RWPE2 (cell line): Measurements from ENCODE around the gene RABGEF1.
"Not testable (repeated sequence)": the region's sequence is repeated elsewhere in the genome, so short reads cannot be mapped to it uniquely, and the experiment has no call there.

Experiments
- ATAC-seq: fragments of 200-7000 bp; cut with Tn5 transposase; 3 replicates; pipeline ENCODE4 v1.9.1; 2021; ENCODE audit warnings: low read depth
- DNase-seq: peaks from one replicate; pipeline ENCODE4 v3.0.0-alpha.2; 2020; ENCODE audit warnings: low spot score
- H3K27ac ChIP-seq: fragments of 450-650 bp; 2 replicates; pipeline ENCODE4 v1.5.1; 2017; ENCODE audit warnings: mild to moderate bottlenecking; ENCODE audit not compliant: poor library complexity, severe bottlenecking
- H3K27me3 ChIP-seq: fragments of 250-450 bp; sonication (Bioruptor Pico); 2 replicates; pipeline ENCODE4 v1.5.1; 2021; ENCODE audit warnings: mild to moderate bottlenecking, moderate library complexity; ENCODE audit not compliant: insufficient read depth, poor library complexity, severe bottlenecking
- H3K36me3 ChIP-seq: fragments of 250-450 bp; sonication (Bioruptor Pico); 2 replicates; pipeline ENCODE4 v1.5.1; 2020; ENCODE audit warnings: low read depth, mild to moderate bottlenecking, moderate library complexity
- H3K4me1 ChIP-seq: fragments of 250-450 bp; sonication (Bioruptor Pico); 2 replicates; pipeline ENCODE4 v1.5.1; 2021; ENCODE audit warnings: mild to moderate bottlenecking, moderate library complexity; ENCODE audit not compliant: insufficient read depth, poor library complexity, severe bottlenecking
- H3K4me3 ChIP-seq: fragments of 250-450 bp; sonication (Bioruptor Pico); 2 replicates; pipeline ENCODE4 v1.5.1; 2021; ENCODE audit warnings: mild to moderate bottlenecking, moderate library complexity; ENCODE audit not compliant: severe bottlenecking
- H3K9me3 ChIP-seq: fragments of 250-450 bp; sonication (Bioruptor Pico); 2 replicates; pipeline ENCODE4 v1.5.1; 2021; ENCODE audit warnings: mild to moderate bottlenecking, moderate library complexity; ENCODE audit not compliant: severe bottlenecking
- TF ChIP-seq, protein P1 (sequence below): fragments of 450-650 bp; IDR thresholded peaks from one replicate; pipeline ENCODE4 v1.5.1; 2017; ENCODE audit warnings: mild to moderate bottlenecking, moderate library complexity; ENCODE audit not compliant: poor library complexity, severe bottlenecking

The RABGEF1 gene

DNA sequence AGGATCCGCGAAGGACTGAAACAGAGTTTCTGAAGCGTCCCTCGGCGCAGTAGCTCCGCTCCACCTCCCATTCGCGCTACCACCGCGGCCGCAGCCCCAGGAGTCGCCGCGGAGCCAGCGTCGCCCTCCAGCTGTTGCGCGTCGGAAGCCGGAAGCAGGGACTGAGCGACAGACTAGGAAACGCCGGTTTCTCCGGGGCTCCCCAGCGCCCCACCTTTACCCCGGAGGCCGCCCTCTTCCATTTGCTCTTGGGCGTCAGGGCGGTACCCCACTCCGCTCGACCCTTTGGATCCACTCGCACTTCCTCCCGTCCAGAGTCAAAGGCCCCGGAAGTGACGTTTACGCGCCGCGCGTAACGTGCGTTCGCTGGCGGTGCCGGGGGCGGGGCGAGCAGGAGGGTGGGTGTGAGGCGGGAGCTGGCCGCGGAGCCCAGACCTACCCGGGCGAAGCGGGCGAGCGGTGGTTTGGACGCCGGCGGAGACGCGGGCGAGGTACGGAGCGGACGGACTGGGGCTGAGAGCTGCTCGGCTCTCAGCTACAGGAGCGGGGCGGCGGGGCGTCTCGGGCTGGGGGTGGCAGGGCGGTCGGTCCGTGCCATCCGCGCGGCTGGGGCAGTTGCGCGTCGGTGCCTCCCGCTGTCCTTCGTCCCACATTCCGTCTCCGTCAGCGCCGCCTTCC lies at the start of gene RABGEF1:
Gene RABGEF1, plus strand, starts transcription at position 432 of the 678 bp plus-strand sequence. CDS start 31,167 bp downstream, outside the sequence.
- peak; percentile 82 for ATAC-seq
- DNase-seq = peak; percentile 97
- H3K27me3 ChIP-seq = no peaks in the 10 kb centered on the region
- peak within 1 kb of the TSS; percentile 63 for H3K27ac ChIP-seq
- H3K36me3 ChIP-seq = peaks cover 12% of the 10 kb centered on the region
- peak within 1 kb of the TSS; percentile 62 for H3K4me3 ChIP-seq
- H3K4me1 ChIP-seq = peaks cover 8% of the 10 kb centered on the region
- TF ChIP-seq, protein P1, sequence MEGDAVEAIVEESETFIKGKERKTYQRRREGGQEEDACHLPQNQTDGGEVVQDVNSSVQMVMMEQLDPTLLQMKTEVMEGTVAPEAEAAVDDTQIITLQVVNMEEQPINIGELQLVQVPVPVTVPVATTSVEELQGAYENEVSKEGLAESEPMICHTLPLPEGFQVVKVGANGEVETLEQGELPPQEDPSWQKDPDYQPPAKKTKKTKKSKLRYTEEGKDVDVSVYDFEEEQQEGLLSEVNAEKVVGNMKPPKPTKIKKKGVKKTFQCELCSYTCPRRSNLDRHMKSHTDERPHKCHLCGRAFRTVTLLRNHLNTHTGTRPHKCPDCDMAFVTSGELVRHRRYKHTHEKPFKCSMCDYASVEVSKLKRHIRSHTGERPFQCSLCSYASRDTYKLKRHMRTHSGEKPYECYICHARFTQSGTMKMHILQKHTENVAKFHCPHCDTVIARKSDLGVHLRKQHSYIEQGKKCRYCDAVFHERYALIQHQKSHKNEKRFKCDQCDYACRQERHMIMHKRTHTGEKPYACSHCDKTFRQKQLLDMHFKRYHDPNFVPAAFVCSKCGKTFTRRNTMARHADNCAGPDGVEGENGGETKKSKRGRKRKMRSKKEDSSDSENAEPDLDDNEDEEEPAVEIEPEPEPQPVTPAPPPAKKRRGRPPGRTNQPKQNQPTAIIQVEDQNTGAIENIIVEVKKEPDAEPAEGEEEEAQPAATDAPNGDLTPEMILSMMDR = no peak
- no peaks in the 10 kb centered on the region for H3K9me3 ChIP-seq

DNA sequence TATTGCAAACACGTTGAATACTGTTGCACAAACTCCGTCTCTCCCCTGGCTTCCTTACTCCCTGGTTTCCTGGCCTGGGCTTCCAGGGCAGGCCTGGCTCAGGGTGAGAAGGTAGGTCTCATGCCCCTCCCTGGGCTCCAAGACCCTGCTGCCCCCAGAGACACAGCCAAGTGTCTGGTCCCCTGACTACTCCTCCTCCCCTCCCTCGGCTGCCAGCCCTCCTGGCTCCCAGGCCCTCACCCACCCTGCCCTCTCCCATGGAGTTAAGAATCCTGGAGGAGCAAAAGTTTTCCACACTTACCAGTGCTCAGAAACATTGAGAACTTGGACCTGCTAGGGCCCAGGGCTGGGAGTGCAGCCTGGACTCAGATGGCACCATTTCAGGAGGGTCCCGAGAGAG lies 47.2 kb upstream of the RABGEF1 start:
- H3K4me3 ChIP-seq = no peak overlapping the region
- H3K36me3 ChIP-seq = peaks cover 6% of the 10 kb centered on the region
- TF ChIP-seq, protein P1 = no peak
- peaks cover 2% of the 10 kb centered on the region for H3K9me3 ChIP-seq
- ATAC-seq = no peak
- DNase-seq = no peak
- no peaks in the 10 kb centered on the region for H3K4me1 ChIP-seq
- H3K27me3 ChIP-seq = no peaks in the 10 kb centered on the region
- H3K27ac ChIP-seq = no peak overlapping the region

DNA sequence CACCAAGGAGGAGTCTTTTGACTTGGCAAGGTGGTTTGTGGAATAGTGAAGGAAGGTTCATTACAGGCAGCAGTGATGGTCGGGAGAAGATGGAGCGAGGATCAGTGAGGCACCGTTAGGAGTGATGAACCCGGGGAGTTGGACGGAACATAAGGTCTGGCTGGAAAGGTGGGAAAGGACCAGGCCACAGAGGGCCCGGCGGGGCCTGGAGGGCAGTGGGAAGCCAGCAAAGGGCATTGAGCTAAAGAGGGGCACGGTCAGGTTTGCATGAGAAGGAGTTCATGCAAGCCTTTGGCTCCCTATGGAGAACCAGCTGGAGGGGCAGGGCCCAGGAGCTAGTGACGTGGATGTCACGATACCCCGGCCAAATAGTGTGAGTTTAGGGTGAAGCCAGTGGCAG lies 46.2 kb upstream of the RABGEF1 start:
- Histone ChIP-seq H3K4me1 (no peaks in the 10 kb centered on the region), H3K27me3 (no peaks in the 10 kb centered on the region), H3K4me3 (no peak overlapping the region), H3K27ac (no peak overlapping the region), H3K36me3 (0 out of 2 replicates have a peak, but pooled peaks cover 4% of the 10 kb centered on the region), H3K9me3 (no peaks in the 10 kb centered on the region)
- DNase-seq = no peak
- no peak for ATAC-seq
- TF ChIP-seq, protein P1 = no peak

DNA sequence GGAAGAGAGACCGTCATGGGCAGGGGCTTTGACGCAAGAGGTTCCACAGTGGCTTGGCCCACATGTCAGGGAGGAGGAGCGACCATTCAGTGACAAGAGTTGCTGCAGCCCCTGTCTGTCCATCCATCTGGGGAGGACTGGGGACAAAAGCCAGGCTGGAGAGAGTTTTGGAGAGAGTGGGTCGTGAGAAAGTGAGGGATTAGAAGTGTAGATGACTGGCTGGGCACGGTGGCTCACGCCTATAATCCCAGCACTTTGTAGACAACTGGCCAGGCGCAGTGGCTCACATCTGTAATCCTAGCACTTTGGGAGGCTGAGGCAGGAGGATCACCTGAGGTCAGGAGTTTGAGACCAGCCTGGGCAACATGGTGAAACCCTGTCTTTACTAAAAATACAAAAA lies 45.1 kb upstream of the RABGEF1 start:
- not testable (repeated sequence) for H3K4me3 ChIP-seq, DNase-seq, ATAC-seq, H3K27ac ChIP-seq, H3K4me1 ChIP-seq, H3K27me3 ChIP-seq, H3K36me3 ChIP-seq, H3K9me3 ChIP-seq

DNA sequence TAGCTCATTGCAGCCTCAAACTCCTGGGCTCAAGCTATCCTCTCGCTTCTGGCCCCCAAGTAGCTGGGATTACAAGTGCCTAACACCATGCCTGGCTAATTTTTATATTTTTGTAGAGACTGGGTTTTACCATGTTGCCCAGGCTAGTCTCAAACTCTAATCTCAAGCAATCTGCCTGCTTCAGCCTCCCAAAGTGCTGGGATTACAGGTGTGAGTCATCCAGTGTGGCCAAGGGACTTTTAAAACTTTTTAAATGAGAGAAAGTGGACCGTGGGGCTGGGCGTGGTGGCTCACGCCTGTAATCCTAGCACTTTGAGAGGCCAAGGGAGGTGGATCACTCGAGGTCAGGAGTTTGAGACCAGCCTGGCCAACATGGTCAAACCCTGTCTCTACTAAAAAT lies 44.4 kb upstream of the RABGEF1 start:
- H3K4me1 ChIP-seq, H3K36me3 ChIP-seq, H3K4me3 ChIP-seq, ATAC-seq, H3K27ac ChIP-seq, H3K9me3 ChIP-seq, H3K27me3 ChIP-seq, DNase-seq: not testable (repeated sequence)

DNA sequence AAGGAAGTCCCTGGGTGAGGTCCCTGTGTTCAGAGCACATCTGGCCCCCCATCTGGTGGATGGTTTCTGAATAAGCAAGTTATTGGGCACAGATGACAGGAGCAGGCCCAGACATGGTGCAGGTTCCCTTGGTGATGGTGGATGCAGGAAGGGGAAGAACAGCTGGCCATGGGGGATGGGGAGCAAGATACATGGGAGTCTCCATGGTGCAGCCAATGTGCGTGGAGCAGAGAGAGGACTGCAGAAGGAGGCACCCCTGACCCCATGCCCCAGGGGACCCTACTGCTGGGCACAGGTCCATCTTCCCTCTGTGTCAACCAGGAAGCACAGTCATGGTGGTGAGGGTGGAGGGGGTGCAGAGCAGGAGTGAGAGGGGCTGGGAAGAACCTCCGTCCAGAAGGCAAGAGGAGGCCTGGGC lies 43.8 kb upstream of the RABGEF1 start:
- TF ChIP-seq, protein P1 = no peak
- Histone ChIP-seq H3K4me1 (no peaks in the 10 kb centered on the region), H3K27ac (no peak overlapping the region), H3K36me3 (peaks cover 4% of the 10 kb centered on the region; the same call in 1 of the 2 replicates), H3K9me3 (no peaks in the 10 kb centered on the region), H3K27me3 (no peaks in the 10 kb centered on the region), H3K4me3 (no peak overlapping the region)
- no peak for DNase-seq
- peak; percentile 50 for ATAC-seq
